ENCODE measurements around the gene FUS.
"Not testable (repeated sequence)": the region's sequence is repeated elsewhere in the genome, so short reads cannot be mapped to it uniquely, and the experiment has no call there.

The FUS gene

GRCh38 chr16:31179747-31180459 lies at the start of gene FUS:
Gene FUS (plus strand): TSS chr16:31180139. CDS start chr16:31180215, 76 bp downstream.
- peak; percentile 86 for DNase-seq

- DNase-seq, result no peak
Measured at GRCh38 chr16:31130336-31130891, 49.5 kb upstream of the FUS start.

GRCh38 chr16:31130899-31131298 lies 49.0 kb upstream of the FUS start:
- no peak for DNase-seq

GRCh38 chr16:31131416-31131815 lies 48.5 kb upstream of the FUS start:
- no peak for DNase-seq

GRCh38 chr16:31131841-31132271 lies 48.1 kb upstream of the FUS start:
- no peak for DNase-seq

GRCh38 chr16:31132303-31132979 lies 47.5 kb upstream of the FUS start:
- no peak for DNase-seq

GRCh38 chr16:31133046-31133501 lies 46.9 kb upstream of the FUS start:
- no peak for DNase-seq

GRCh38 chr16:31134091-31134571 lies 45.8 kb upstream of the FUS start:
- DNase-seq, result no peak

- no peak for DNase-seq
Measured at GRCh38 chr16:31134625-31135534, 45.1 kb upstream of the FUS start.

- DNase-seq, result no peak
Measured at GRCh38 chr16:31135535-31136286, 44.2 kb upstream of the FUS start, which contains the start of gene PRSS8. Gene PRSS8 (minus strand): TSS chr16:31135727. CDS start chr16:31135498, 229 bp downstream.

GRCh38 chr16:31136287-31136662 lies 43.7 kb upstream of the FUS start:
- no peak for DNase-seq

GRCh38 chr16:31136822-31137499 lies 43.0 kb upstream of the FUS start:
- DNase-seq, result not testable (repeated sequence)

- no peak for DNase-seq
Measured at GRCh38 chr16:31138621-31139578, 41.0 kb upstream of the FUS start.

GRCh38 chr16:31141071-31141469 lies 38.9 kb upstream of the FUS start:
- not testable (repeated sequence) for DNase-seq

- no peak for DNase-seq
Measured at GRCh38 chr16:31141489-31142108, 38.3 kb upstream of the FUS start.

- DNase-seq, result peak; percentile 94
Measured at GRCh38 chr16:31142109-31143010, 37.6 kb upstream of the FUS start.

- DNase-seq, result no peak
Measured at GRCh38 chr16:31143011-31143693, 36.8 kb upstream of the FUS start.

- DNase-seq, result no peak
Measured at GRCh38 chr16:31143694-31144148, 36.2 kb upstream of the FUS start.
